ENCODE data around the gene ZNF423. TPM values are rescaled to one million over a fixed set of nuclear protein-coding genes. Genes with fewer than 3 reads are reported as not detected.

The ZNF423 gene
- total and polyA plus RNA-seq, 9 of the 15 experiments (the other 6 are each of a cell fraction or from before 2014, with no cell fraction given) = not detected

GRCh38 chr16:49494474-49494873 is 361.4 kb downstream of the ZNF423 start:
- FAIRE-seq = no peak
- Histone ChIP-seq H3K9ac (ENCODE audit: insufficient read depth in 1 of 2, low read depth in 2 of 2, low read length in 2 of 2) (no peak overlapping the region), H3K4me3 (no peak overlapping the region), H2AFZ (ENCODE audit: low read depth, low read length) (no peak overlapping the region), H3K36me3 (ENCODE audit: control insufficient read depth, insufficient read depth, low read length) (no peaks in the 10 kb centered on the region), H4K20me1 (replicated peaks; ENCODE audit: control insufficient read depth, insufficient read depth, low read length) (0 out of 2 replicates have a peak, but pooled peaks cover 4% of the 10 kb centered on the region), H3K4me1 (replicated peaks in 1 of 2; ENCODE audit: control insufficient read depth in 2 of 2, insufficient read depth in 2 of 2, low read length in 2 of 2) (peaks cover 0 to 14% of the 10 kb centered on the region in 2 experiments; a peak in 1 of 5 replicates), H3K4me2 (ENCODE audit: insufficient read depth, low read length) (no peak overlapping the region), H3K9me3 (replicated peaks; ENCODE audit: control insufficient read depth, insufficient read depth, low read depth, low read length) (no peaks in the 10 kb centered on the region), H3K27ac (ENCODE audit: extremely low read depth, low read depth, low read length) (no peak overlapping the region), H3K79me2 (ENCODE audit: control insufficient read depth, insufficient read depth, low read length) (no peaks in the 10 kb centered on the region), H3K9me1 (ENCODE audit: control insufficient read depth, insufficient read depth, low read length) (no peaks in the 10 kb centered on the region), H3K27me3 (ENCODE audit: control insufficient read depth in 2 of 2, insufficient read depth in 2 of 2, low read length in 2 of 2) (peaks cover 10 to 52% of the 10 kb centered on the region in 2 experiments; a peak in 4 of 5 replicates)
- in situ Hi-C loops (cut with MboI) (no loop called here), intact Hi-C loops (cut with micrococcal nuclease) (no loop called here)
- no peak for ATAC-seq
- POLR2A ChIA-PET = no interaction called here
- BruUV-seq (replicated peaks) = no TSS peak
- no peak for DNase-seq (ENCODE audit: extremely low read depth in 1 of 4, low spot score in 3 of 4)
- no peak for TF ChIP-seq SIRT6 (IDR thresholded peaks at IDR 0.05; ENCODE audit: low read depth, low read length)
- TF ChIP-seq RUNX1 (IDR thresholded peaks at IDR 0.05; ENCODE audit: low read depth) = no peak
- TF ChIP-seq ZNF282 (CRISPR knock-in tag; IDR thresholded peaks at IDR 0.05) = no peak
- TF ChIP-seq ZNF583 (CRISPR knock-in tag; IDR thresholded peaks at IDR 0.05) = no peak
- no peak for TF ChIP-seq ETV1 (tag; conservative IDR thresholded peaks at IDR 0.05; ENCODE audit: low read depth)
- WGBS (ENCODE audit: insufficient coverage, low coverage, missing lambda C conversion rate) = 0% methylated on average over 7 of the region's 7 CpGs
- CTCF ChIA-PET (ENCODE audit: low intra/inter-chr PET ratio) = no interaction called here

GRCh38 chr16:49493836-49494235 is 362.1 kb downstream of the ZNF423 start:
- Histone ChIP-seq H3K36me3 (ENCODE audit: control insufficient read depth, insufficient read depth, low read length) (no peaks in the 10 kb centered on the region), H3K4me2 (ENCODE audit: insufficient read depth, low read length) (no peak overlapping the region), H2AFZ (ENCODE audit: low read depth, low read length) (no peak overlapping the region), H3K9me1 (ENCODE audit: control insufficient read depth, insufficient read depth, low read length) (no peaks in the 10 kb centered on the region), H4K20me1 (replicated peaks; ENCODE audit: control insufficient read depth, insufficient read depth, low read length) (0 out of 2 replicates have a peak, but pooled peaks cover 4% of the 10 kb centered on the region), H3K27me3 (ENCODE audit: control insufficient read depth in 2 of 2, insufficient read depth in 2 of 2, low read length in 2 of 2) (peaks cover 9 to 46% of the 10 kb centered on the region in 2 experiments; a peak in 4 of 5 replicates), H3K9me3 (replicated peaks; ENCODE audit: control insufficient read depth, insufficient read depth, low read depth, low read length) (no peaks in the 10 kb centered on the region), H3K4me3 (no peak overlapping the region), H3K79me2 (ENCODE audit: control insufficient read depth, insufficient read depth, low read length) (no peaks in the 10 kb centered on the region), H3K4me1 (replicated peaks in 1 of 2; ENCODE audit: control insufficient read depth in 2 of 2, insufficient read depth in 2 of 2, low read length in 2 of 2) (peaks cover 0 to 14% of the 10 kb centered on the region in 2 experiments; a peak in 1 of 5 replicates), H3K9ac (ENCODE audit: insufficient read depth in 1 of 2, low read depth in 2 of 2, low read length in 2 of 2) (no peak overlapping the region), H3K27ac (ENCODE audit: extremely low read depth, low read depth, low read length) (no peak overlapping the region)
- DNase-seq (ENCODE audit: extremely low read depth in 1 of 4, low spot score in 3 of 4) = no peak
- intact Hi-C loops (cut with micrococcal nuclease) = no loop called here
- BruUV-seq (replicated peaks) = no TSS peak
- 0% methylated on average over 2 of the region's 2 CpGs for WGBS (ENCODE audit: insufficient coverage, low coverage, missing lambda C conversion rate)
- CTCF ChIA-PET (ENCODE audit: low intra/inter-chr PET ratio) = no interaction called here
- FAIRE-seq = no peak
- no peak for ATAC-seq
- in situ Hi-C loops (cut with MboI) = no loop called here
- POLR2A ChIA-PET = no interaction called here
- TF ChIP-seq PHB2 (IDR thresholded peaks at IDR 0.05; ENCODE audit: low read depth) = no peak
- TF ChIP-seq ZNF280A (IDR thresholded peaks at IDR 0.05; ENCODE audit: low read depth, partially characterized antibody) = no peak
- TF ChIP-seq GATAD2A (IDR thresholded peaks at IDR 0.05) = no peak
- TF ChIP-seq RBBP5 (IDR thresholded peaks at IDR 0.05; ENCODE audit: borderline replicate concordance, insufficient read depth, low read length, poor library complexity, severe bottlenecking) = no peak
- no peak for TF ChIP-seq L3MBTL2 (IDR thresholded peaks at IDR 0.05)
- TF ChIP-seq RBM14 (IDR thresholded peaks at IDR 0.05; ENCODE audit: borderline replicate concordance, insufficient read depth, low read depth, low read length) = no peak
- TF ChIP-seq SMARCE1 (IDR thresholded peaks at IDR 0.05) = no peak
- TF ChIP-seq ETV5 (CRISPR knock-in tag; IDR thresholded peaks at IDR 0.05; ENCODE audit: low read depth) = no peak
- no peak for TF ChIP-seq NR2C2 (CRISPR knock-in tag; IDR thresholded peaks at IDR 0.05)
- no peak for TF ChIP-seq NR2C2 (tag; IDR thresholded peaks at IDR 0.05)
- no peak for TF ChIP-seq PCBP1 (IDR thresholded peaks at IDR 0.05; ENCODE audit: low read depth, low read length, poor library complexity, severe bottlenecking)
- no peak for TF ChIP-seq CBX8 (IDR thresholded peaks at IDR 0.05; ENCODE audit: borderline replicate concordance, extremely low read depth, low read depth, low read length, poor library complexity, severe bottlenecking)
